NOMO-1 treated with dmso at 0.1 percent for 144 hours (cell line): ENCODE results near the gene HSPB6.
"Not testable (repeated sequence)": the region's sequence is repeated elsewhere in the genome, so short reads cannot be mapped to it uniquely, and the experiment has no call there.

Source experiments
- DNase-seq: peaks from one replicate; lab custom pipeline; 2025; ENCODE audit not compliant: unreplicated experiment; lab: John Stamatoyannopoulos, UW

Gene HSPB6

DNA sequence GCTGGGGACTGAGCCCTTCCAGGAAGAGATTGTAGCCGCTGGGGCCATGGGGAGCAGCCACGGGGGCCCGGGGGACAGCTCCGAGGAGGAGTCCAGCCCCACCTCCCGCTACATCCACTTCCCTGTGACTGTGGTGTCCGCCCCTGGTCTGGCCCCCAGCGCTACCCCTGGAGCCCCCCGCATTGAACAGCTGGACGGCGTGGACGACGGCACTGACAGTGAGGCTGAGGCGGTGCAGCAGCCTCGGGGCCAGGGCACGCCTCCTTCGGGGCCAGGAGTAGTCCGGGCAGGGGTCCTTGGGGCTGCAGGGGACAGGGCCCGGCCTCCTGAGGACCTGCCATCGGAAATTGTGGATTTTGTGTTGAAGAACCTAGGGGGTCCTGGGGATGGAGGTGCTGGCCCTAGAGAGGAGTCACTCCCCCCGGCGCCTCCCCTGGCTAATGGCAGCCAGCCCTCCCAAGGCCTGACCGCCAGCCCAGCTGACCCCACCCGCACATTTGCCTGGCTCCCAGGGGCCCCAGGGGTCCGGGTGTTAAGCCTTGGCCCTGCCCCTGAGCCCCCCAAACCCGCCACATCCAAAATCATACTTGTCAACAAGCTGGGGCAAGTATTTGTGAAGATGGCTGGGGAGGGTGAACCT is 24.2 kb downstream of the HSPB6 start:
- no peak for DNase-seq

DNA sequence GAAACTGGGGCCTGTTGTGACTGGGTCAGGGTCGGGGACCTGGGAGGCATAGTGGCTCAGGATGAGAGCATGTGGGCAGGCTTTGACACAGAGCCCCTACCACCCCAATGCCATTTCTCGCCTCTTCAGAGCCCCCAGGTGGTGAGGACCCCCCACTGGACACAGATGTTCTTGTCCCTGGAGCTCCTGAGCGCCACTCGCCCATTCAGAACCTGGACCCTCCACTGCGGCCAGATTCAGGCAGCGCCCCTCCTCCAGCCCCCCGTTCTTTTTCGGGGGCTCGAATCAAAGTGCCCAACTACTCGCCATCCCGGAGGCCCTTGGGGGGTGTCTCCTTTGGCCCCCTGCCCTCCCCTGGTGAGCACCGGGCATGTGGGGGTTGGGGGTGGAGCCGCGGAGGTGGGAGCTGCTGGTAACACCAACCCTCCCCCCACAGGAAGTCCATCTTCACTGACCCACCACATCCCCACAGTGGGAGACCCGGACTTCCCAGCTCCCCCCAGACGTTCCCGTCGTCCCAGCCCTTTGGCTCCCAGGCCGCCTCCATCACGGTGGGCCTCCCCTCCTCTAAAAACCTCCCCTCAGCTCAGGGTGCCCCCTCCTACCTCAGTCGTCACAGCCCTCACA is 24.9 kb downstream of the HSPB6 start:
- DNase-seq: no peak

DNA sequence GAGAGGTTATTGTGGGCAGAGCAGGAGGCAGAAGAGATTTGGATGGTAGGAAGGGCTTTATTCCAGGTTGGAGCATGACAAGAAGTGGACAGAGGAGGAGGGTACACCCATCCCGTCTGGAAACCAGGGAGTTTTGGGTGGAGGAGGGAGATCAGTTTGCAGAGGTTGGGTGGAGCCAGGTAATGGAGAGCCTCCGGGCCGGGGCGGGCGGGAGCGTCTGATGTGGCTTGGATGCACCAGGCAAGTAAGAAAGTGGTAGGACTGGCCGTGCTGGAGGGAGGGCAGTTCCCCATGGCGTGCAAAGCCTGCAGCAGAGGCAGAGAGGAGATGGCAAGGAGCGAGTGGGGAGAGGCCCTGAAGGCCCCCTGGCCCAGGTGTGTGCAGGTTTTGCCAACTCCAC is 25.5 kb downstream of the HSPB6 start:
- no peak for DNase-seq

DNA sequence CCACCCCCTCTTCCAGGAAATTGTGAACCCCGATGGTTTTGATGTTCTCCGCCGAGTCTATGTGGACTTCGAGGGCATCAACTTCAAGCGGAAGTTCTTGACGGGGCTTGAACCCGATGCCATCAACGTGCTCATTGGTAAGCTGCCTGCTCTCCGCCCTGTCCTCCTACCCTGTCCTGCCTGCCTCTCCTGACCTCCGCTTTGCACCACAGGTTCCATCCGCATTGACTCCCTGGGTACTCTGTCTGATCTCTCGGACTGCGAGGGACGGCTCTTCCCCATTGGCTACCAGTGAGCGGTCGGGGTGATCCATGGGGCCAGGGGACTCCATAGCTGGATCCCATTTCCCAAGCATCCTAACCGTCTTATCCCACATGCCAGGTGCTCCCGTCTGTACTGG is 26.5 kb downstream of the HSPB6 start:
- no peak for DNase-seq

DNA sequence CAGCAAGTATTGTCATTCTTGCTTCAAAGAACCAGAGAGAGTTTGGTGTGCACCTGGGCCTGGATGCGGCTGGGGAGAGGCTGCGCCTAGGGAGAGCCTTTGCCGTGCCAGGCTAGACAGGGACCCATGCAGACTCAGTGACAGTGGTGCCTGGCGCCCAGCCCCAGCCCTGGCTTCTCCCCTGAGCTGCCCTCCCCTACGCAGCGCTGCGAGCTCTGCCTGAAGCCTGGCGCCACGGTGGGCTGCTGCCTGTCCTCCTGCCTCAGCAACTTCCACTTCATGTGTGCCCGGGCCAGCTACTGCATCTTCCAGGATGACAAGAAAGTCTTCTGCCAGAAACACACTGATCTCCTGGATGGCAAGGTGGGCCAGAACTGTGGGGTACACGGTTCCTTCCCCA is 27.1 kb downstream of the HSPB6 start:
- no peak for DNase-seq

DNA sequence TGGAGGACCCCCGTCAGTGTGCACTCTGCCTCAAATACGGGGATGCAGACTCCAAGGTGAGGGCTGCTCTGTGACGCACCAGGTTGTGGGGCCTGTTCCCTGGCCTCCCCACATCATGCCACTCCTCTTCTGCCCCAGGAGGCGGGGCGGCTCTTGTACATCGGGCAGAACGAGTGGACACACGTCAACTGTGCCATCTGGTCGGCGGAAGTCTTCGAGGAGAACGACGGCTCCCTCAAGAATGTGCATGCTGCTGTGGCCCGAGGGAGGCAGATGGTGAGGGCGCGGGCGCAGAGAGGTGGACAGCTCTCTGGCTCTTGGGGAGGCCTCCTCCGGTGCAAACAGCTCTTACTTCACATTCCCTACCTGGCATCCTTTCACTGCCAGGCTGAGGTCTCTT is 27.8 kb downstream of the HSPB6 start:
- DNase-seq: no peak

DNA sequence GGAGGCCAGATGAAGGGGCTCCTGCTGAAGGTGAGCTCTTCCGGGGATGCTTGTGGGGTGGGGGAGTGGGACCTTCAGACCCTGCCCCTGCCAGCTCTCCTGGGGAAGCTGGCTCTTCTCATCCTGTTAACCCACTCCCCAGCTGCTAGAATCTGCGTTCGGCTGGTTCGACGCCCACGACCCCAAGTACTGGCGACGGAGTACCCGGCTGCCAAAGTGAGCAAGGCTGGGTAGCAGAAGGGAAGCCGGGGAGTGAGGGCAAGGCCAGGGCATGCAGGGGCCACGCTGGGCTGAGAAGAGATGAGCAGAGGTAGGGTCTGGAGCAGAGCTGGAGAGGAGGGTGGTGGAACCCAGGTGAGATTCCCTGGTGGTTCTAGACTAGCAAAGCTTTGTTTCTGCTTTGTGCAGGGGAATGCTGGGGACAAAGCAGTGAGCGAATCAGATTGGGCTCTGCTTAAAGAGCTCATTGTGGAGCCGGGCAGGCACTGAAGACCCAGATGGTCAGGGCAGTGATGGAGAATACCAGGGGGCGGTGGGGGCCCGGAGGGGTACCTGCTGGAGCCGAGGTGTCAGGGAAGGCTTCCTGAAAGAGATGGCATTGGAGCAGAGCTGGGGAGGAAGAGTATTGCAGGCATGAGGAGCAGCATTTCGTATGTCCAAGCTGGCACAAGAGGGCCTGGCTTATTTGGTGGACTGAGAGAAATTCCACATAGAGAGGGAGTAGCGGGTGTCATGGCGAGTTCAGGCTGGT is 28.7 kb downstream of the HSPB6 start:
- DNase-seq: no peak

DNA sequence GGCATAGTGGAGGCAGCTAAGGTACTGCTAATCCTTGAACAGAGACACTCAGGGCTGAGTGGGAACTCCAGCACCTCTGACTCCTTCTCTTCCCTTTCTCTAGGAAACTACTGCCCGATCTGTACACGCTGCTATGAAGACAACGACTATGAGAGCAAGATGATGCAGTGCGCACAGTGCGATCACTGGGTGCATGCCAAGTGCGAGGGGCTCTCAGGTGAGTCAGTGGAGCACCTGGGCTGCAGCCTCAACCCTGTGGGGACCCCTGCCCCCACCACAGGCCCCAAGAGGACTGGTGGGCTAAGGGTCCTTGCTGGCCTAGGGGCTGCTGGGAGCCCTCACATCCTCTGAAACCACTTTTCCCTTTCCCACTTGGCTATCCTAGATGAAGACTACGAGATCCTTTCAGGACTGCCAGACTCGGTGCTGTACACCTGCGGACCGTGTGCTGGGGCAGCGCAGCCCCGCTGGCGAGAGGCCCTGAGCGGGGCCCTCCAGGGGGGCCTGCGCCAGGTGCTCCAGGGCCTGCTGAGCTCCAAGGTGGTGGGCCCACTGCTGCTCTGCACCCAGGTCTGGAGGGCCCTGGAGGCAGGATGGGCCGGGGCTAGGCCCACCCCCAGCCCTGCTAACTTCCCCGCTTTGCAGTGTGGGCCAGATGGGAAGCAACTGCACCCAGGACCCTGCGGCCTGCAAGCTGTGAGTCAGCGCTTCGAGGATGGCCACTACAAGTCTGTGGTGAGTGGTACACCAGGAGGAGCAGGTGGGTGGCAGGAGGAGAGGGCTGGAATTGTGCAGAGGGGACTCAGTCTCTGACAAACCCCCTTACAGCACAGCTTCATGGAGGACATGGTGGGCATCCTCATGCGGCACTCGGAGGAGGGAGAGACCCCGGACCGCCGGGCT is 29.5 kb downstream of the HSPB6 start:
- DNase-seq: no peak

DNA sequence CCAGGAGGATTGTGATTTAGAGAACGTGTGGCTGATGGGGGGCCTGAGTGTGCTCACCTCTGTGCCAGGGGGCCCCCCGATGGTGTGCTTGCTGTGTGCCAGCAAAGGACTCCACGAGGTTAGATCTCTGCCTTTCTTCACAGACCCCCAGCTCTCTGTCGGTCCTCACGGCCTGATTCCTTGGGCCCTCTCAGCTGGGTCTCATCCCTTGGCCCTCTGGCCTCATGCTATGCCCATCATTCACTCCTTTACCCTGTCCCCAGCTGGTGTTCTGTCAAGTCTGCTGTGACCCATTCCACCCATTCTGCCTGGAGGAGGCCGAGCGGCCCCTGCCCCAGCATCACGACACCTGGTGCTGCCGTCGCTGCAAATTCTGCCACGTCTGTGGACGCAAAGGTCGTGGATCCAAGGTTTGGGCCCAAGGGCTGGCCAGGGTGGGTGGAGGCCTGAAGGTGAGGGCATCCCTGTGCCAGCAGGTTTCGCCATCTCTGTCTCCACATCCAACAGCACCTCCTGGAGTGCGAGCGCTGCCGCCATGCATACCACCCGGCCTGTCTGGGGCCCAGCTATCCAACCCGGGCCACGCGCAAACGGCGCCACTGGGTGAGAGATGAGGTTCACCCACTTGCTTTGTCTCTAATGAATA is 31.5 kb downstream of the HSPB6 start:
- no peak for DNase-seq

DNA sequence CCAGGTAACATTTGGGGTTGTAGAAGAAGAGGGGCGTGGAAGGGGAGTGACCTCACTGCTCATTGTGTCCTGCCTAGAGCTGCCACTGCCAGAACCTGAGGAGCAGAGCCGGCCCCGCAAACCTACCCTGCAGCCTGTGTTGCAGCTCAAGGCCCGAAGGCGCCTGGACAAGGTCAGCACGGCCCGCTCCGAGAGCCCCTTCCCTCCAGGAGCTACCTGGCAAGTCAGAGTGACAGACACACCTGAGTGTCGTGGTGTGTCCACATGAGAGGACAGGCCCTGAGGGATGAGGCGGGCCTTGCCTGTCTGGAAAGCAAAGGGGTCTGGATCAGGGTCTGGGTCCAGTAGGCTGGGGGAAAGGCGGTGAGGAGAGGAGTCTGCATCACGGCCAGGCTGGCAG is 32.3 kb downstream of the HSPB6 start:
- no peak for DNase-seq

DNA sequence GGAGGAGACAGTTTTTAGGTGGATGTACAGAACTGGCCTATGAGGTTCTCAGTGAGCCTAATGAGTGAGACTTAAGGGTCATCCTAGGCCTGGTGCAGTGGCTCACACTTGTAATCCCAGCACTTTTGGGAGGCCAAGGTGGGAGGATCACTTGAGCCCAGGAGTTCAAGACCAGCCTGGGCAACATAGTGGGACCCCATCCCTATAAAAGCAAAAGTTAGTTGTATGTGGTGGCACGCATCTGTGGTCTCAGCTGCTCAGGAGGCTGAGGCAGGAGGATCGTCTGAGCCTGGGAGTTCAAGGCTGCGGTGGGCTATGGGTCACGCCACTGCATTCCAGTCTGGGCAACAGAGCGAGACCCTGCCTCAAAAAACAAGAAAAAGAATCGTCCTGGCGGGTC is 32.7 kb downstream of the HSPB6 start:
- DNase-seq: not testable (repeated sequence)

DNA sequence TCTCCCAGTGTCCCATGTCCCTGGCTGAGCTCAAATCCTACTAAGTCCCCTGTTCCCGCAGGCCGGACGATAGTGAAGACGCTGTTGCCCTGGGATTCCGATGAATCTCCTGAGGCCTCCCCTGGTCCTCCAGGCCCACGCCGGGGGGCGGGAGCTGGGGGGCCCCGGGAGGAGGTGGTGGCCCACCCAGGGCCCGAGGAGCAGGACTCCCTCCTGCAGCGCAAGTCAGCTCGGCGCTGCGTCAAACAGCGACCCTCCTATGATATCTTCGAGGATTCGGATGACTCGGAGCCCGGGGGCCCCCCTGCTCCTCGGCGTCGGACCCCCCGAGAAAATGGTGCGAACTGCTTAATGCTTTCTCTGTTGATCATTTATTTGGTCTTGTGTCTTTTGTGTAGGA is 33.2 kb downstream of the HSPB6 start:
- DNase-seq: no peak

DNA sequence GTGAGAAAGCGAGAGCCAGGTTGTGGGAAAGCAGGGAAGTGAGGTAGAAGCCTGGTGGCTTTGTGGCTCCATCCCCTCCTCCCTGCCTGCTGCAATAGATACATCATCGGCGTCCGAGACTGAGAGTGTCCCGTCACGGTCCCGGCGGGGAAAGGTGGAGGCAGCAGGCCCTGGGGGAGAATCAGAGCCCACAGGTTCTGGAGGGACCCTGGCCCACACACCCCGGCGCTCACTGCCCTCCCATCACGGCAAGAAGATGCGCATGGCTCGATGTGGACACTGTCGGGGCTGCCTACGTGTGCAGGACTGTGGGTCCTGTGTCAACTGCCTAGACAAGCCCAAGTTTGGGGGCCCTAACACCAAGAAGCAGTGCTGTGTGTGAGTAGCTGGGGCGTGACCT is 33.9 kb downstream of the HSPB6 start:
- DNase-seq: no peak

DNA sequence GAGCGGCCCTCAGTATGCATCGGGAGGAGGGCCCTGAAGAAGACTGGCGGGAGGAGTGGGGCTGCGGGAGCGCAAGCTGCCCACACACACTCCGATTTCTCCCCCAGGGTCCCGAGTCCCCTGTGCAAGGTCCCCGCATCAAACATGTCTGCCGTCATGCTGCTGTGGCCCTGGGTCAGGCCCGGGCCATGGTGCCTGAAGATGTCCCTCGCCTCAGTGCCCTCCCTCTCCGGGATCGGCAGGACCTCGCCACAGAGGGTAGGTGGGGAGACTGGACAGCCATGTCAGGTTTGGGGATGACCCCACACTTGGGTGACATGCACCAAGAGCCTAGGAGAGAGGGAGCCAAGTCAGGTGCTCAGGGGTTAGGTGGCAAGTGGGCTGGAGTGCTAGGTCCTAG is 34.4 kb downstream of the HSPB6 start:
- no peak for DNase-seq

DNA sequence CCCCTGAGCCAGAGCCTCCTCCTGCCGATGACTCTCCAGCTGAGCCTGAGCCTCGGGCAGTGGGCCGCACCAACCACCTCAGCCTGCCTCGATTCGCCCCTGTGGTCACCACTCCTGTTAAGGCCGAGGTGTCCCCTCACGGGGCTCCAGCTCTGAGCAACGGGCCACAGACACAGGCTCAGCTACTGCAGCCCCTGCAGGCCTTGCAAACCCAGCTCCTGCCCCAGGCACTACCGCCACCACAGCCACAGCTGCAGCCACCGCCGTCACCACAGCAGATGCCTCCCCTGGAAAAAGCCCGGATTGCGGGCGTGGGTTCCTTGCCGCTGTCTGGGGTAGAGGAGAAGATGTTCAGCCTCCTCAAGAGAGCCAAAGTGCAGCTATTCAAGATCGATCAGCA is 35.5 kb downstream of the HSPB6 start:
- DNase-seq: no peak

DNA sequence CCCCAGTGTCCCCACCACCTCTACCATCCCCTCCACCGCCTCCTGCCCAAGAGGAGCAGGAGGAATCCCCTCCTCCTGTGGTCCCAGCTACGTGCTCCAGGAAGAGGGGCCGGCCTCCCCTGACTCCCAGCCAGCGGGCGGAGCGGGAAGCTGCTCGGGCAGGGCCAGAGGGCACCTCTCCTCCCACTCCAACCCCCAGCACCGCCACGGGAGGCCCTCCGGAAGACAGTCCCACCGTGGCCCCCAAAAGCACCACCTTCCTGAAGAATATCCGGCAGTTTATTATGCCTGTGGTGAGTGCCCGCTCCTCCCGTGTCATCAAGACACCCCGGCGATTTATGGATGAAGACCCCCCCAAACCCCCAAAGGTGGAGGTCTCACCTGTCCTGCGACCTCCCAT is 36.2 kb downstream of the HSPB6 start:
- no peak for DNase-seq

DNA sequence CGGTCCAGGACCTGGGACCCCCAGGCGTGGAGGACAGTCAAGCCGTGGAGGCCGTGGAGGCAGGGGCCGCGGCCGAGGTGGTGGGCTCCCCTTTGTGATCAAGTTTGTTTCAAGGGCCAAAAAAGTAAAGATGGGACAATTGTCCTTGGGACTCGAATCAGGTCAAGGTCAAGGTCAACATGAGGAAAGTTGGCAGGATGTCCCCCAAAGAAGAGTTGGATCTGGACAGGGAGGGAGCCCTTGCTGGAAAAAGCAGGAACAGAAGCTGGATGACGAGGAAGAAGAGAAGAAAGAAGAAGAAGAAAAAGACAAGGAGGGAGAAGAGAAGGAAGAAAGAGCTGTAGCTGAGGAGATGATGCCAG is 36.7 kb downstream of the HSPB6 start:
- DNase-seq: no peak

DNA sequence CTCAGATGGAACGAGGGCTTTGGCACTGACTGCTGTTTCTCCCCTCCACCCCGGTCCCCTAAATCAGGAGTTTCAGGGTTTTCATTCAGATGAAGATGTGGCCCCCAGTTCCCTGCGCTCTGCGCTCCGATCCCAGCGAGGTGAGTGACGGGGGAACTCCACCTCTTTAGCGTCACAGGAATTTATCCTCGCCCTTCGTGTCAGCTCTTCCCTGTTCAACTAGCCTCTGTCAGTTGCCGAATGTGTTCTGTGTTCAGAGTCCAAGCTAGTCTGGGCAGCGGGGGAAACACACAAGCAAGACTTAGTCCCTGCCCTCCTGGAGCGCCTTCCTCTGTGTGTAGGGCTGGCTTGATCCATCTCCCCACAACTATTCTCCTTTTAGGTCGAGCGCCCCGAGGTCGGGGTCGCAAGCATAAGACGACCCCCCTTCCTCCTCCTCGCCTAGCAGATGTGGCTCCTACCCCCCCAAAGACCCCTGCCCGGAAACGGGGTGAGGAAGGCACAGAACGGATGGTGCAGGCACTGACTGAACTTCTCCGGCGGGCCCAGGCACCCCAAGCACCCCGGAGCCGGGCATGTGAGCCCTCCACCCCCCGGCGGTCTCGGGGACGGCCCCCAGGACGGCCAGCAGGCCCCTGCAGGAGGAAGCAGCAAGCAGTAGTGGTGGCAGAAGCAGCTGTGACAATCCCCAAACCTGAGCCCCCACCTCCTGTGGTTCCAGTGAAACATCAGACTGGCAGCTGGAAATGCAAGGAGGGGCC is 37.2 kb downstream of the HSPB6 start:
- DNase-seq: no peak

DNA sequence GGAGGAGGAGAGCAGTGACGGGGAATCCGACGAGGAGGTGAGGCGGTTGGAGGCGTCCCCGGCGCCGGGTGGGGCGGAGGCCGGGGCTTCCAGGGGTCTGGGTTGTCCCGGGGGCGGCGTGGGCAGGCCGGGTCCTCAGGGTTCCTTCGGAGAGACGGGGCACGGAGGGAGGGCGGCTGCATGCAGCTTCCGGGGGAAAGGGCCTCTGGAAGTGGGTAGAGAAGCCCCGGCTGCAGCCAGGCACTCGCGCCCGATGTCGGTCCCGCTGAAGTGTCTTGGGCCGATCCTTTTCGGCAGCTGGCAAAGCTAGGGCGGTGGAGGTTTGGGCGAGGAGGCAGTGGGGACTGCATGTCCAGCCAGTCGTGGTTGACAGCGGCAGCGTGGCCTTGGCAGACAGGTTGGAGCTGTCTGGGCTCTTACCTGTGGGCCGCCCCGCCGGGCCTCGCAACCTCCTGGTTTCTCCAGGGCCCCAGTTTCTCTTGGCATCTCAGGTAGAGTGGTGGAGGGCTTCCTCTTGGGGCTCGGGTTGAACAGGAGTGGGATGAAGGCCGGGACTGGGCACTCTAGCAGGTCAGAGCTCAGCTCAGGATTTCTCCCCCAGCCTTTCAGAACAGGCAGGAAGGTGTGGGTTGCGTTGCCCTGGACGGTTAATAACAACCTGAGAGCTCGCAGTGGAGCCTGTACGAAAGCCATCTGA is 38.3 kb downstream of the HSPB6 start:
- no peak for DNase-seq
